NCI-H446 treated with DMSO at 0.1 percent for 48 hours (cell line): ENCODE data around the gene UTP15.

Experiments used
- DNase-seq: peaks from one replicate; lab custom pipeline; 2025; lab: John Stamatoyannopoulos, UW

The UTP15 gene

DNA sequence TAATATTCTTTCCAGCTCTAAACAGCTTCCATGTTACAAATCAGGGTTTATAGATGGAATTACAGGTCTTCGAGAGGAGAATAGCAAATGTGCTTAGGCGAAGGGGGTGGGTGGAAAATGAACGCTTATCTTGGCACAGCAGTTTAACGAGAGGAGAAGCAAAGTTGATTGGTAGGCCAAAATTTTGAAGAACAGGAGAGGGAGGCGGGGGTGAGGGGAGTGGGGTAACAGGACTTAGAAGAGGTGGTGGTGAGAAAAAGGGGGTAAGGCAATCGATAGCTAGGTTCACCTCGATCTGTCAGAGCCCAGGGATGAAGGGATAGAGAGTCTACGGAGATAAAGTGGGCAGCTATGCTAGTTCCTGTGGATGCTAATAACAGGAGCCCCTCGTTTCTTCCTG, 868 bp upstream of the UTP15 start:
- no peak for DNase-seq

DNA sequence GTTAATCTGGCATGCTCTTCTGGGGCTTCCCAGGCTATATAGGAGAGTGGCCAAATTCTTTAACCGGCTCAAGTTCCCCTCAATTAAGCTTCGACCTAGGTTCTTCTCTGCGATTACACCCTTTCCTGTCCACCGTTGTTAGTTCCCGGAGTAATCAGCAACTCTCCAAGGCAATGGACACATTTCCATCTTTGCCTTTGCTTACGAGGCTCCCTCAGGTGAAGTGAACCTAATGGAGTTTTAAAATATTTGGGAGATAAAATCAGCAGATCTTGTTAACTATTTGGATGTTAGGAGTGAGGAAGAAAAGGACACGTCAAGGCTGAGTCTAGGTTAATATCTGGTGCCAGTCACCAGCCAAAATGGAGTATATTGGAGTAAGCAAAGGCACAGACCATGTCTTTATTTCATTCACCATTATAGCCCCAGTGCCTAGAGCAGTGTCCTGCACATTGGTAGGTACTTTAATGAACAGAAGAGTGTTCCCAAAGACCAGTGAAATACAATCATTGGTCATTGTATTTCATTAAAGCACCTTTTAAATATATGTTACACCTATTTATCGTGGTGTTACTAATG, 515 bp downstream of the UTP15 start:
- no peak for DNase-seq

DNA sequence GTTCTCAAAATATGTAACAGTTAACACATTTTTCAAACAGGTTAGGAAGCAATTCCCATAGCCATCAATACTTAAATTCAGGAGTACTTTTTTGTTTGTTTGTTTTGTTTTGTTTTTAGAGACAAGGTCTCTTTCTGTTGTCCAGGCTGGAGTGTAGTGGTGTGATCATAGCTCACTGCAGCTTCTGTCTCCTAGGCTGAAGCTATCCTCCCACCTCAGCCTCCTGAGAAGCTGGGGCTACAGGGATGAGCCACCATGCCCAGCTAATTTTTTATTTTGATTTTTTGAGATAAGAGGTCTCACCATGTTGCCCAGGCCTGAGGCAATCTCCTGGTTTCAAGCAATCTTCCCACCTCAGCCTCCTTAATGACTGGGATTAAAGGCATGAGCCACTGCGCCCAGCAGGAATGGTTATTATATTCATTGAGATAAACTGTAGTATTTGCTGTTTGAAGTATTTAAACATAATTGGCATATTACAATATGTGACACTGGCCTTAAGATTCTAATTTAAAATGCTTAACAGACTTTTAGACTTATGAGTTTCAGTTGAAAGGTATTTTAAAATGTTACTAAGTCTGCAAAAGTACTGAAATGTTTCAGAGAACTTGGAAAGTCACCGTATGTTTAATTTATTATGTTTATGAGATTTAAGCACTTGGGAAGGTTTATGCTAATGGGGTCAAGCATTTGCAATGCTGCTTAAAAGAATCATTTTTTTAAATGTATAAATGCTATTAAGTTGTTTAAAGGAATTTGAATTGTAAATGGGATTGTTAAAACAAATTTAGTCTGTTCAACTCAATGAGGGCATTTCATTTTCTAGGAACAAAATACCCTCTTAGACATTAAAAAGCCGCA, 17.0 kb downstream of the UTP15 start:
- no peak for DNase-seq

DNA sequence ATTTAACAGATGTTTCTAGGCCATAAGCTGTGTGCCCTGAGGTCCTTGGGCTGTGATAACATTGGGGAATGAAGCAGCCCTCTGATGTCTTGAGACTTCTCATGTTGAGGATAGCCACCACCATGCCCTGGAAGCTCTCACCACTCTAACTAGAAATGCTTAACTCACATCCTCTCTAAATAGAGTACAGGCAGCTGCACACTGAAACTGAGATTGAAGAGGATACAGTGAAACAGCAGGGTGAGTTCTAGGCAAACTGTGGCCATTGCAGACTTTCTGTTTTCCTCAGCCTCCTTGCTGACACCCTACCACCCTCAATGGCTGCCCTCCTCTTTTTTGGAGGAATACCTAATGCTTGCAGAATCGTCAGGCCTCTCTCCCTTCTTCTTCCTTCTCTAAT, 22.4 kb downstream of the UTP15 start:
- no peak for DNase-seq

DNA sequence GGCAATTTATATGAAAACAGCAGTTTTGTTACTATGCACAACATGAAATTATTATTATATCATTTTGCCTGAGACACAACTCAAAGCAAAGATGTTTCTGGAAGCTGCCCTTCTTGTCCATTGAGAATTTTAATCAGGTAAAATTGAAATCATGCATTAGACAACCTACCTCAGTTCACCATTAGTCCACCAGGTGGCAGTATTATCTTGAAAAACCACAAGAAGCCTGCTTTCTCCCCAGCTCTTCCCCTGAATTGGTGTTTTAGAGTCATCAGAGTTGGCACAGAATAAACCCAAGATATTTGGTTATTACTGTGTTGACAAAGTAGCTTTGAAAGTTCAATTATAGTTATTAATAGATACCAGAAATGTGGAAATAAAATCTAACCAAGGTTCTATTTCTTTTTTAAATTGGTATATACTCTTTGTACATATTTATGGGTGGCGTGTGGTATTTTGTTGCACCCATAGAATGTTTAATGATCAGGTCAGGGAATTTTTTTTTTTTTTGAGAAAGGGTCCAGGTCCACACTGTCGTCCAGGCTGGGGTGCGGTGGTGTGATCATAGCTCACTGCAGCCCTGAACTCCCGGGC, 25.7 kb downstream of the UTP15 start:
- peak; percentile 68 for DNase-seq

DNA sequence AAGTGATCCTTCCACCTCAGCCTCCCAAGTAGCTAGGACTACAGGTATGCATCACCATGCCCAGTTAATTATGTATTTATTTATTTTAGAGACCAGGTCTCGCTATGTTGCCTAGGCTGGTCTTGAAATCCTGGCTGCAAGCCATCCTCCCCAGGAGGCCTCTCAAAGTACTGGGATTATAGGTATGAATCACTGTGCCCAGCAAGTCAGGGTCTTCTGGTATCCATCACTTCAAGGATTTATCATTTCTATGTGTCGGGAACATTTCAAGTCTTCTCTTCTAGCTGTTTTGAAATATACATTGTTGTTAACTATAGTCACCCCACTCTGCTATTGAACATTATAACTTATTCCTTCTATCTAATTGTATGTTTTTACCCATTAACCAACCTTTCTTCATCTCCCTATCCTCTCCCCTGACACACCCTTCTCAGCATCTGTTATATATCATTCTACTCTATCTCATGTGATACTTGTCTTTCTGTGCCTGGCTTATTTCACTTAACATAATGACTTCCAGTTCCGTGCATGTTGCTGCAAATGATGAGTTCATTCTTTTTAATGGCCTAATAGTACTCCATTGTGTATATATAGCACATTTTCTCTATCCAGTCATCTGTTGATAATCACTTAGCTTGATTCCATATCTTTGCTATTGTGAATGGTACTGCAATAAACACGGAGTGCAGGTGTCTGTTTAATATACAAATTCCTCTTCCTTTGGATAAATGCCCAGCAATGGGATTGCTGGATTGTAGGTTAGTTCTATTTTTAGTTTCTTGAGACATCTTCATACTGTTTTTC, 26.4 kb downstream of the UTP15 start:
- DNase-seq = no peak

DNA sequence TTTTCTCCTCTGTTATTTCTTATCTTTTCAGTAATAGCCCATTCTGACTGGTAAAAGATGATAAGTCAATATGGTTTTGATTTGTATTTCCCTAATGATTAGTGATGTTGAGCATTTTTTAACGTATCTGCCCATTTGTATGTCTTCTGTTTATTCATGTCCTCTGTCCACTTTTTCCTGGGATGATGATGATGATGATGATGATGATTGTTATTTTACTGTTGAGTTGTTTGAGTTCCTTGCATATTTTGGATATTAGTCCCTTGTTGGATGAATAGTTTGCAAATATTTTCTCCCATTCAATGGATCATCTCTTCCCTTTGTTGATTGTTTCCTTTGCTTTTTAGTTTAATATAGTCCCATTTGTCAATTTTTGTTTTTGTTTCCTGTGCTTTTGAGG, 27.0 kb downstream of the UTP15 start:
- DNase-seq = no peak

DNA sequence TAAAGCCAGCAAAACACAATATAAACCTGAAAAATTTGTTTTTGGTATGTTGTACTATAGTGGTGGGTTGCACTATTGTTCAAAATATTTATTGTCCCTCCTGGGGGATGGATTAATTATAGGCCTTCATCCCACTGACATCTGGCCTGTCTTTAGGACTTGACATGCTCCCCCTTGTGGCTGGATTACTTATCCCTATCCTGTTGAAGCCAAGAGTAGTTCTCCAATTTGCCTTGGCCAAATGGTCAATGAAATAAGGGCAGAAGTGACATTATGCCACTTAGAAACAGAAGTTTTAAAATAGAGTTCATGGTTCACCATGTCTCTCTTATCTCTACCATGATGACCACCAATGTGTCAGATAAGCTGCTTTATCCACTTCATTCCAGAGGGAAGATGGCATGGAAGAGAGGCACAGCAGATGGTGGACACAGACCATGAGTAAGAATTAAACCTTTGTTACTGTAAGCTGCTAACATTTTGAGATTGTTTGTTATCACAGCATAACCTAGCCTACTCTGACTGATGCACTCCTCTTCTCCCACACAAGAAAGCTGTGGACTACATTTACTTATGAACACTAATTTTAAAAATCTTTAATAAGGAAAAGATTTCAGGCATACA, 31.3 kb downstream of the UTP15 start:
- DNase-seq = no peak

GRCh38 chr5:73599380-73599779, 33.8 kb downstream of the UTP15 start:
- DNase-seq = no peak

DNA sequence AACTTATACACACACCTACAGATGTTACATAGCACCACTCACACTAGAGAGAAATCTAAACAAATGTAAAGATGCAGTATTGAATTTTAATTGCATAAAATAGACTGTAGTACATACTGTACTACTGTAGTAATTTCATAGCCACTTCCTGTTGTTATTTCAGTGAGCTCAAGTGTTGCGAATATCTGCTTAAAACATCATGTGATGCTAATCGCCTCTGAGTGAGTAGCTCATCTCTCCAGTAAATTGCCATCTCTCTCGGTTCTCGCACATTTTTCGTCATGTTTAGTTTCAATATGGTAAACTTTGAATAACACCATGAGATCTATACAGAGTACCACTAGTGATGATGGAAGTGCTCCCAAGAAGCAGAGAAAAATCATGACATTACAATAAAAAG, 38.5 kb downstream of the UTP15 start:
- DNase-seq = no peak

DNA sequence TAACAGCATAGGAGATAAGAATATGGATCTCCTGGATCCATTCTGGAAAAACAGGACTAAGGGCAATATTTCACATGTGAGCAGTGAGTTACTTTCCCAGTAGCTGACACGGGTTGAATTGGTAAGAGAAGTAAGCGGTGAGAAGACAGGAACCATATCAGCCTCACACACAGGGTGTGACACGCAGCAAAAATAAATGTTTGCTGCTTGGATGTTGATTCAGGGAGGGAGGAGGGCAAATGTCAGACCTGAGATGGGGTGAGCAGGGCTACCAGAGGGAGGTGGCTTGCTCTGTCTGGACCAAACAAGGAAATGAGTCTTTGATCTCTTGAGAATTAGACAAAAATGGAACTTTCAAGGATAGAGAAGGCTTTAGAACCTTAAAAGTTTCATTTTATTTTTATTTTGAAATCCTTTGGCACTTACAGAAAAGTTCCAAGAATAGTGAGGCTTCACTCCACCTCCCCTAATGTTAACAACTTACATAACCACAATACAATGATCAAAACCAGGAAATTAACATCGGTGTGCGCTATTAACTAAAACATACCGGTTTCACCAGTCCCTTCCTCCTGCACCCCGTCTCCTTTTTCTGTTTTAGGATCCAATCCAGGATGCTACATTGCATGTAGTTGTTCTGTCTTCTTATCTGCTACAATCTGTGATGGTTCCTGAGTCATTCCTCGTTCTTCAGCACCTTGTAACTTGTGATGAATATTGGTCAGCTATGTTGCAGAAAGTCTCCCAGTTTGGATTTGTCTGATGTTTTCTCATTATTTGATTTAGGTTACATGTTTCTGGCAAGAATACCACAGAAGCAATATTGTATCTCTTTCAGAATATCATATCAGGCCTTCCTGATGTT, 39.9 kb downstream of the UTP15 start:
- no peak for DNase-seq

GRCh38 chr5:73606206-73606753, 40.7 kb downstream of the UTP15 start:
- DNase-seq = no peak

DNA sequence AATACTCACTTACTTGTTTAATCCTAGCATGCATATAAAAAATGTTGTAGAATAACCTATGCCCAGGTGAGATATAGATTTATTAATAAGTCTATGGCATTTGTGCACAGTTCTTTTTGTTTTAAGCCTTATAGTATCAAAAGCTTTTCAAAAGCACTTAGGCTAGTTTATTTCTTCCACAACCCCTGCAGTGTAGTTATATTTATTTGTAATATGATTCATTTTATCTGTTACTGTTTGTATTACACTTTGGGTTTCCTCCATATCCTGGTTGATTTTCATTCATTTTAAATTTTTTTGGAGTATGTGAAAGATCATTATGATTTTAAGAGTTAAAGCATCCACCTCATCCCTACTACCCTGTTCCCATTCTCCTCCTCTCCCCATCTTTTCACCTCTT, 41.7 kb downstream of the UTP15 start:
- DNase-seq = no peak

GRCh38 chr5:73612799-73613198, 47.3 kb downstream of the UTP15 start:
- DNase-seq = no peak

- no peak for DNase-seq
Measured at GRCh38 chr5:73615085-73615484, 49.5 kb downstream of the UTP15 start.

GRCh38 chr5:73615947-73616346, 50.4 kb downstream of the UTP15 start:
- DNase-seq = no peak

- DNase-seq = no peak
Measured at GRCh38 chr5:73617510-73618279, 52.2 kb downstream of the UTP15 start.

DNA sequence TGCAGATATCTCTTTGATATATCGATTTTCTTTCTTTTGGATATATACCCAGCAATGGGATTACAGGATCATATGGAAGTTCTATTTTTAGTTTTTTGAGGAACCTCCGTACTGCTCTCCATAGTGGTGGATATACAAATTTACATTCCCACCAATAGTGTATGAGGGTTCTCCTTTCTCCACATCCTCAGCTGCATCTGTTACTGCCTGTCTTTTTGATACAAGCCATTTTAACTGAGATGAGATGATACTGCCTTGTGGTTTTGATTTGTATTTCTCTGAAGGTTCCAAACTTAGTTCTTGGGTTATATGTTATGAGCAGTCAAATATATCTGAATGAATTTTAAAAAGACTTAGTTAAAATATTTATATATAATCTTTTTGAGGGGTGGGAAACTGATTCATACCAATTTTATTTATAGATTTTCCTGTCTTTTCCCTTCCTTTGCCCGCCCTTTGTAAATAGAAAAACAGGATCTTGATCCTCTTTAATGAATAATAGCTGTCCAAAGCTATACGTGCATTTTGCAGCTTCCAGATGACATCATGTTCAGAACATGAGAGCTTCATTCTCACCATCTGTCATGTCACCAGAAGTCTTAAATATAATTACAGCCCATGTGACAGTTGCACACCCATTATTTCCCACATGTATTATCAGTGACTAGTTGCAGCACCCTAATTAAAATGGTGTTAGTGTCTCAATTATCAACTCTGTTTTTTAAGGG, 54.2 kb downstream of the UTP15 start:
- peak; percentile 75 for DNase-seq

DNA sequence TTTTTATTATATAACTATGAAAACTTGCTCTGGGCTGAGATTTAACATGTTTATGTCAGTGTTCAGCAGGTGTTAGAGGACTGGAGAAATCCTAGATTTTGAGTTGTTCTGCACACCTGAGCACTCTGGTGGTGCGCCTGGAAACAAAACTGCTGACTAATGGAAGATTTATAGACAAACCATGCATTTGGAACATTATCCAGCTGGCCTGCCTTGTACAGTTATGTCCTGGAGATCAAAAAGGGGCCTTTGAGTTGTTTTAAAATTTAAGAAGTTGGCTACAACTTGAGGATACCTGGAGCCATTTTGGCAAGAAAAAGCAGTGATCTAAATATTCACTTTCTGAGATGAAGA, 54.8 kb downstream of the UTP15 start:
- DNase-seq = no peak
